ENCODE measurements around the gene PTPRN2.
"Not testable (repeated sequence)": the region's sequence is repeated elsewhere in the genome, so short reads cannot be mapped to it uniquely, and the experiment has no call there.

PTPRN2 gene

DNA sequence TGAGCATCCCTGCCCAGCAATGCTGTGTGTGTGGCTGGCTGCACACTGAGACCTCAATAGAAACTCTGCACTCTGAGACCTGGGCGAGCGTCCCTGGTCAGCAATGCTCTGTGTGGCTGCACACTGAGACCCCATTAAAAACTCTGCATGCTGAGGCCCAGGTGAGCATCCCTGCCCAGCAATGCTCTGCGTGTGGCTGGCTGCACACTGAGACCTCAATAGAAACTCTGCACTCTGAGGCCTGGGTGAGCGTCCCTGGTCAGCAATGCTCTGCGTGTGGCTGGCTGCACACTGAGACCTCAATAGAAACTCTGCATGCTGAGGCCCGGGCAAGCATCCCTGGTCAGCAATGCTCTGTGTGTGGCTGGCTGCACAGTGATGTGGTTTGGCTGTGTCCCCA lies 553.7 kb downstream of the PTPRN2 start:
- H3K4me3 Mint-ChIP-seq; H3K36me3 Mint-ChIP-seq (ENCODE audit: low read depth); H3K27ac Mint-ChIP-seq; DNase-seq; H3K4me1 Mint-ChIP-seq (ENCODE audit: low read depth): not testable (repeated sequence)
- Mint-ChIP-seq H3K27me3 (peaks cover 17% of the 10 kb centered on the region), H3K9me3 (peaks cover 15% of the 10 kb centered on the region)

GRCh38 chr7:158033196-158033595 lies 554.4 kb downstream of the PTPRN2 start:
- Mint-ChIP-seq H3K36me3 (ENCODE audit: low read depth) (peaks cover 2% of the 10 kb centered on the region), H3K9me3 (peaks cover 14% of the 10 kb centered on the region), H3K27me3 (peaks cover 17% of the 10 kb centered on the region), H3K4me3 (no peak overlapping the region), H3K4me1 (ENCODE audit: low read depth) (no peaks in the 10 kb centered on the region), H3K27ac (no peak overlapping the region)
- no peak for DNase-seq

GRCh38 chr7:158032561-158033115 lies 555.0 kb downstream of the PTPRN2 start:
- peaks cover 2% of the 10 kb centered on the region for H3K36me3 Mint-ChIP-seq (ENCODE audit: low read depth)
- no peak overlapping the region for H3K4me3 Mint-ChIP-seq
- no peak for DNase-seq
- no peak overlapping the region for H3K27ac Mint-ChIP-seq
- H3K27me3 Mint-ChIP-seq, result peaks cover 17% of the 10 kb centered on the region
- H3K4me1 Mint-ChIP-seq (ENCODE audit: low read depth), result no peaks in the 10 kb centered on the region
- H3K9me3 Mint-ChIP-seq, result peaks cover 10% of the 10 kb centered on the region

GRCh38 chr7:158031867-158032308 lies 555.7 kb downstream of the PTPRN2 start:
- Mint-ChIP-seq H3K27ac (no peak overlapping the region), H3K36me3 (ENCODE audit: low read depth) (peaks cover 2% of the 10 kb centered on the region), H3K27me3 (peaks cover 17% of the 10 kb centered on the region), H3K9me3 (peaks cover 10% of the 10 kb centered on the region), H3K4me3 (no peak overlapping the region), H3K4me1 (ENCODE audit: low read depth) (no peaks in the 10 kb centered on the region)
- no peak for DNase-seq

- Mint-ChIP-seq H3K9me3 (peaks cover 8% of the 10 kb centered on the region), H3K27me3 (peaks cover 17% of the 10 kb centered on the region), H3K4me3 (no peak overlapping the region), H3K27ac (no peak overlapping the region), H3K4me1 (ENCODE audit: low read depth) (no peaks in the 10 kb centered on the region), H3K36me3 (ENCODE audit: low read depth) (peaks cover 2% of the 10 kb centered on the region)
- no peak for DNase-seq
These were observed 557.1 kb downstream of the PTPRN2 start for GRCh38 chr7:158030566-158030965.

- Mint-ChIP-seq H3K9me3 (peaks cover 8% of the 10 kb centered on the region), H3K36me3 (ENCODE audit: low read depth) (peaks cover 2% of the 10 kb centered on the region), H3K27ac (no peak overlapping the region), H3K27me3 (peaks cover 15% of the 10 kb centered on the region), H3K4me3 (no peak overlapping the region), H3K4me1 (ENCODE audit: low read depth) (no peaks in the 10 kb centered on the region)
- DNase-seq, result no peak
These were observed 557.6 kb downstream of the PTPRN2 start for GRCh38 chr7:158030071-158030470.

DNA sequence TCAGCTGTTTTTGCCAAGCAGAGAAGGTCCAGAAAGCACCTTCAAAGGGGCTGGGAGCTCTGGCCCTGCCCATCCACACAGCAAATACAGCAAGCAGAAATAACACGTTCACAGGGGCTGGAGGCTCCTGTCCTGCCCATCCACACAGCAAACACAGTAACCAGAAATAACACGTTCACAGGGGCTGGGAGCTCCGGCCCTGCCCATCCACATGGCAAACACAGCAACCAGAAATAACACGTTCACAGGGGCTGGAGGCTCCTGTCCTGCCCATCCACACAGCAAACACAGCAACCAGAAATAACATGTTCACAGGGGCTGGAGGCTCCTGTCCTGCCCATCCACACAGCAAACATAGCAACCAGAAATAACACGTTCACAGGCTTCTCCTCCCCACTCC lies 558.1 kb downstream of the PTPRN2 start:
- Mint-ChIP-seq H3K27ac (no peak overlapping the region), H3K36me3 (ENCODE audit: low read depth) (peaks cover 2% of the 10 kb centered on the region), H3K27me3 (peaks cover 13% of the 10 kb centered on the region), H3K4me1 (ENCODE audit: low read depth) (no peaks in the 10 kb centered on the region), H3K9me3 (peaks cover 8% of the 10 kb centered on the region), H3K4me3 (no peak overlapping the region)
- no peak for DNase-seq

DNA sequence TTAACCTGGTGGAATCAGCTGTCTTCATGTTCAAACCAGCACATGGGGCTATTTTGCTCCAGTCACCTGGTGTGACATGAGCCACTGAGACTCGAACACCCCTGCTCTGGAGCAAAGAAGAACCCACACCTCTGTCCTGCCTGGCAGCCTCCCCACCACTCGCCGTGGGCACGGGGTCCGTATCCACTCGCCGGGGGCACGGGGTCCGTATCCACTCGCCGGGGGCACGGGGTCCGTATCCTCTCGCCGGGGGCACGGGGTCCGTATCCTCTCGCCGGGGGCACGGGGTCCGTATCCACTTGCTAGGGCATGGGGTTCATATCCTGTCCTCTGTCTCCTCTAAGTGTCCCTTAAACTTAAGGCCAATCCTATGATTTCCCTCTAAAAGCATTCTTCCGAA lies 558.7 kb downstream of the PTPRN2 start:
- Mint-ChIP-seq H3K36me3 (ENCODE audit: low read depth) (peaks cover 2% of the 10 kb centered on the region), H3K4me1 (ENCODE audit: low read depth) (no peaks in the 10 kb centered on the region), H3K27ac (no peak overlapping the region), H3K9me3 (peaks cover 5% of the 10 kb centered on the region), H3K4me3 (no peak overlapping the region), H3K27me3 (peaks cover 9% of the 10 kb centered on the region)
- no peak for DNase-seq

GRCh38 chr7:158028290-158028941 lies 559.2 kb downstream of the PTPRN2 start:
- Mint-ChIP-seq H3K36me3 (ENCODE audit: low read depth) (peaks cover 2% of the 10 kb centered on the region), H3K4me3 (no peak overlapping the region)

GRCh38 chr7:158027646-158028045 lies 560.0 kb downstream of the PTPRN2 start:
- no peaks in the 10 kb centered on the region for H3K9me3 Mint-ChIP-seq
- H3K36me3 Mint-ChIP-seq (ENCODE audit: low read depth), result no peaks in the 10 kb centered on the region
- no peaks in the 10 kb centered on the region for H3K4me1 Mint-ChIP-seq (ENCODE audit: low read depth)
- peaks cover 3% of the 10 kb centered on the region for H3K27me3 Mint-ChIP-seq
- no peak overlapping the region for H3K27ac Mint-ChIP-seq
- no peak for DNase-seq
- H3K4me3 Mint-ChIP-seq, result no peak overlapping the region

More at GRCh38 chr7:158028290-158028941, 559.2 kb downstream of the PTPRN2 start:
- Mint-ChIP-seq H3K9me3 (peaks cover 5% of the 10 kb centered on the region), H3K27ac (no peak overlapping the region), H3K4me1 (ENCODE audit: low read depth) (no peaks in the 10 kb centered on the region), H3K27me3 (peaks cover 9% of the 10 kb centered on the region)
- DNase-seq, result no peak

DNA sequence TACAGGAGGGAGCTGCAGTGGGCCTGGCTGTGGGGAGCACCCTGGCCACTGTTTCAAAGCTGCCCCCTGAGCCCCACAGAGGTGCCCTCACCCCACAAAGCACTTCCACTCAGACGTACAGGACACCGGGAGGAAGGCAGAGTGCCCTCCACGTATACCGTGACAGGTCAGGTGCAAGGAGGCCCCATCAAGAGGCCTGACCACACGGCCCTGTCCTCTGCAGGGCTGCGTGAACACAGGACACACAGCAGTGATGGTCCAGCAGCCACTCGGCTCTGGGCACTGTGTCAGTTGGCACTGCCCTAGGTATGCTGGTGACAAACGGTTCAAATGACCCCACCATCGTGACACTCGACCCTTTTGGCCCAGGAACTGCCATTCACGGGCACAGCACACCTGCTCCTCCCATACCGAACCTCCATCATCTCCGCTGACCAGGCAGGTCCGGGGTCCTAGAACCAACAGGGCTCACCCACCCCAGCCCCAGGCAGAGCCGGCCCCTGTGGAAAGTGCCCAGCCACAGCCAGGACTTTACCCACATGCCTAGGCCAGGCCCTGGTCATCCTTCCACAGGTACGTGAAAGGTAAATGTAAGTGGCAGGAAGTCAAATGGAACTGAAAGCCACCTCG lies 560.9 kb downstream of the PTPRN2 start:
- H3K4me3 Mint-ChIP-seq, result no peak overlapping the region
- H3K4me1 Mint-ChIP-seq (ENCODE audit: low read depth), result no peaks in the 10 kb centered on the region
- no peaks in the 10 kb centered on the region for H3K9me3 Mint-ChIP-seq
- no peaks in the 10 kb centered on the region for H3K27me3 Mint-ChIP-seq
- no peak overlapping the region for H3K27ac Mint-ChIP-seq
- H3K36me3 Mint-ChIP-seq (ENCODE audit: low read depth), result no peaks in the 10 kb centered on the region
- DNase-seq, result no peak

DNA sequence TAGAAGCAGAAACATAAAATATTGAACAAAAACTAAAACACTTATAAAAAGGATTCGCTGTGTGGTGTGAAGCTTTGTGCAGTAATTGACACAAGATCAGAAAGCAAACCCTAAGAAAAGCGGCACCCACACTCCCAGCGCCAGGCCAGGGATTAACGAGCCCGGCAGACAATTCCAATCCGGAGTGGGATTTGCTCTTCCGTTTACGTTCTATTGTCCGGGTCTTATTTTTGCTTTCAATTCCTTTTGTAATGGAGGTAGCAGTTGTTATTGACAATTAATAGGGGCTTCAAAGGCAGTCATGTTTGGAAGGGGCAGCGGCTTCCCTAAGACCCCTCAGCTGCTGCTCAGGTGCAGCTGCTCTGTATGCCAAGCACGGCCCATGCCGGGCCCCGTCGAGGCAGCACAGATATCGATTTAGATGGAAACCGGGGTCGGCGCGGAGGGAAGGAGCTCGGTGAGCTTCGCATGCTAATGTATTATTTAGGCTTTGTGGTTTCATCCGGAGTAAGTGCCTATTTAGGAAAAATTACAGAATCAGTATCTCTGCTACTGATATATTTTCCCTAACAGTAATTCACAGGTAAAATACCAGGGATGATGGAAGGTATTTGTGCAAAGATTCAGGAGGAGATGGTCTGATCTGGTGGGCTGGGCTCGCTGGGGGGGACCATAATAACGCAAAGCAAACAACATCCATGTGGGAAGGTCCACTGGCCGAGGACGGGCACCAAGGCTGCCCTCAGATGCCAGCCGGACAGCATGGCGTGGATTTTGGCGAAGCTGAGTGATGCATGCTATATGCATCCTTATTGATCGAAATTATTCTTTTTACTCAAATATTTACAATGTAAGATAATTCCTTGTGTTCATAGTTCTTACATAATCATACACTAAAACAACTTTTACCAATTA lies 561.7 kb downstream of the PTPRN2 start:
- Mint-ChIP-seq H3K9me3 (no peaks in the 10 kb centered on the region), H3K27me3 (no peaks in the 10 kb centered on the region), H3K27ac (no peak overlapping the region), H3K4me3 (no peak overlapping the region), H3K36me3 (ENCODE audit: low read depth) (no peaks in the 10 kb centered on the region), H3K4me1 (ENCODE audit: low read depth) (no peaks in the 10 kb centered on the region)
- DNase-seq, result no peak

GRCh38 chr7:158024881-158025280 lies 562.7 kb downstream of the PTPRN2 start:
- Mint-ChIP-seq H3K4me3 (no peak overlapping the region), H3K27ac (no peak overlapping the region), H3K36me3 (ENCODE audit: low read depth) (no peaks in the 10 kb centered on the region), H3K4me1 (ENCODE audit: low read depth) (no peaks in the 10 kb centered on the region), H3K27me3 (no peaks in the 10 kb centered on the region), H3K9me3 (no peaks in the 10 kb centered on the region)
- no peak for DNase-seq

GRCh38 chr7:158024351-158024715 lies 563.3 kb downstream of the PTPRN2 start:
- Mint-ChIP-seq H3K27ac (no peak overlapping the region), H3K27me3 (no peaks in the 10 kb centered on the region)

More at GRCh38 chr7:158024351-158024715, 563.3 kb downstream of the PTPRN2 start:
- H3K4me3 Mint-ChIP-seq, result no peak overlapping the region
- H3K36me3 Mint-ChIP-seq (ENCODE audit: low read depth), result no peaks in the 10 kb centered on the region
- H3K9me3 Mint-ChIP-seq, result no peaks in the 10 kb centered on the region
- no peaks in the 10 kb centered on the region for H3K4me1 Mint-ChIP-seq (ENCODE audit: low read depth)
- DNase-seq, result no peak

Data from activated T-cell treated with anti-CD3 and anti-CD28 coated beads, Interleukin-2, amount 50 U/mL, for 24 hours (primary cell).